NAMALWA (cell line): ENCODE results near the gene TENM4.

ENCODE experiments used
- DNase-seq: peaks from one replicate; pipeline ENCODE4 v3.0.0-alpha.2; 2015; ENCODE audit warnings: low spot score

The TENM4 gene

GRCh38 chr11:79342686-79343085 lies 98.1 kb downstream of the TENM4 start:
- DNase-seq, result no peak

GRCh38 chr11:79342236-79342635 lies 98.6 kb downstream of the TENM4 start:
- DNase-seq, result no peak

GRCh38 chr11:79340535-79340934 lies 100.3 kb downstream of the TENM4 start:
- no peak for DNase-seq

GRCh38 chr11:79336797-79337517 lies 103.9 kb downstream of the TENM4 start:
- no peak for DNase-seq

- DNase-seq, result no peak
Measured at GRCh38 chr11:79335681-79336080, 105.1 kb downstream of the TENM4 start.

GRCh38 chr11:79333355-79333754 lies 107.5 kb downstream of the TENM4 start:
- no peak for DNase-seq

GRCh38 chr11:79332017-79332416 lies 108.8 kb downstream of the TENM4 start:
- DNase-seq, result no peak

GRCh38 chr11:79331203-79331901 lies 109.5 kb downstream of the TENM4 start:
- no peak for DNase-seq

GRCh38 chr11:79330651-79331050 lies 110.2 kb downstream of the TENM4 start:
- DNase-seq, result no peak

GRCh38 chr11:79329561-79329960 lies 111.3 kb downstream of the TENM4 start:
- DNase-seq, result no peak

GRCh38 chr11:79328402-79328801 lies 112.4 kb downstream of the TENM4 start:
- no peak for DNase-seq

- no peak for DNase-seq
Measured at GRCh38 chr11:79325851-79326250, 115.0 kb downstream of the TENM4 start.

- DNase-seq, result no peak
Measured at GRCh38 chr11:79321263-79321662, 119.6 kb downstream of the TENM4 start.

GRCh38 chr11:79314906-79315689 lies 125.7 kb downstream of the TENM4 start:
- DNase-seq, result peak; percentile 3

- no peak for DNase-seq
Measured at GRCh38 chr11:79313530-79313913, 127.3 kb downstream of the TENM4 start.

- DNase-seq, result no peak
Measured at GRCh38 chr11:79312617-79313529, 128.0 kb downstream of the TENM4 start.

GRCh38 chr11:79311461-79311860 lies 129.4 kb downstream of the TENM4 start:
- no peak for DNase-seq

GRCh38 chr11:79309407-79309806 lies 131.4 kb downstream of the TENM4 start:
- no peak for DNase-seq

- DNase-seq, result peak; percentile 3
Measured at GRCh38 chr11:79308429-79308828, 132.4 kb downstream of the TENM4 start.

- peak; percentile 44 for DNase-seq
Measured at GRCh38 chr11:79304599-79305212, 136.1 kb downstream of the TENM4 start.

- DNase-seq, result no peak
Measured at GRCh38 chr11:79296141-79296540, 144.7 kb downstream of the TENM4 start.
